Measurements from ENCODE around the gene CDSN.

Gene CDSN

GRCh38 chr6:31115941-31116560, 4.2 kb downstream of the CDSN start:
- DNase-seq, result no peak

GRCh38 chr6:31114970-31115849, 5.0 kb downstream of the CDSN start:
- DNase-seq, result no peak

GRCh38 chr6:31114541-31114878, 5.7 kb downstream of the CDSN start, which contains the start of gene PSORS1C1:
Gene PSORS1C1 (plus strand): TSS chr6:31114800. CDS start chr6:31129633, 14,833 bp downstream.
- DNase-seq, result peak; percentile 81

- peak; percentile 72 for DNase-seq
These were observed 6.2 kb downstream of the CDSN start for GRCh38 chr6:31113861-31114540.

GRCh38 chr6:31112478-31112877, 7.8 kb downstream of the CDSN start, which contains the start of gene C6orf15:
Gene C6orf15 (minus strand): TSS chr6:31112575. CDS start chr6:31112555, 20 bp downstream.
- DNase-seq, result no peak

- DNase-seq, result no peak
These were observed 8.5 kb downstream of the CDSN start for GRCh38 chr6:31111712-31112111.

- DNase-seq, result no peak
These were observed 9.2 kb downstream of the CDSN start for GRCh38 chr6:31110825-31111582.

GRCh38 chr6:31107052-31107451, 13.2 kb downstream of the CDSN start:
- DNase-seq, result no peak

- no peak for DNase-seq
These were observed 17.1 kb downstream of the CDSN start for GRCh38 chr6:31103136-31103535.

GRCh38 chr6:31098449-31098938, 21.8 kb downstream of the CDSN start:
- no peak for DNase-seq

- DNase-seq, result no peak
These were observed 23.6 kb downstream of the CDSN start for GRCh38 chr6:31096656-31097055.

- DNase-seq, result no peak
These were observed 24.0 kb downstream of the CDSN start for GRCh38 chr6:31096215-31096614.

GRCh38 chr6:31094389-31094881, 25.8 kb downstream of the CDSN start:
- DNase-seq, result no peak

- DNase-seq, result no peak
These were observed 27.3 kb downstream of the CDSN start for GRCh38 chr6:31092769-31093505.

- DNase-seq, result no peak
These were observed 28.0 kb downstream of the CDSN start for GRCh38 chr6:31092238-31092637.

- DNase-seq, result no peak
These were observed 28.6 kb downstream of the CDSN start for GRCh38 chr6:31091680-31092079.

- DNase-seq, result no peak
These were observed 29.3 kb downstream of the CDSN start for GRCh38 chr6:31090973-31091364.

GRCh38 chr6:31090275-31090972, 29.8 kb downstream of the CDSN start:
- no peak for DNase-seq

- peak; percentile 79 for DNase-seq
These were observed 32.7 kb downstream of the CDSN start for GRCh38 chr6:31087494-31088089.

- no peak for DNase-seq
These were observed 33.3 kb downstream of the CDSN start for GRCh38 chr6:31086788-31087440.
